ENCODE measurements around the gene ARHGAP4. TPM values are rescaled to one million over a fixed set of nuclear protein-coding genes. Genes with fewer than 3 reads are reported as not detected.

Gene ARHGAP4
- total and polyA plus RNA-seq, 2 experiments from 2014 or later, result 6.2 to 6.4 TPM

DNA sequence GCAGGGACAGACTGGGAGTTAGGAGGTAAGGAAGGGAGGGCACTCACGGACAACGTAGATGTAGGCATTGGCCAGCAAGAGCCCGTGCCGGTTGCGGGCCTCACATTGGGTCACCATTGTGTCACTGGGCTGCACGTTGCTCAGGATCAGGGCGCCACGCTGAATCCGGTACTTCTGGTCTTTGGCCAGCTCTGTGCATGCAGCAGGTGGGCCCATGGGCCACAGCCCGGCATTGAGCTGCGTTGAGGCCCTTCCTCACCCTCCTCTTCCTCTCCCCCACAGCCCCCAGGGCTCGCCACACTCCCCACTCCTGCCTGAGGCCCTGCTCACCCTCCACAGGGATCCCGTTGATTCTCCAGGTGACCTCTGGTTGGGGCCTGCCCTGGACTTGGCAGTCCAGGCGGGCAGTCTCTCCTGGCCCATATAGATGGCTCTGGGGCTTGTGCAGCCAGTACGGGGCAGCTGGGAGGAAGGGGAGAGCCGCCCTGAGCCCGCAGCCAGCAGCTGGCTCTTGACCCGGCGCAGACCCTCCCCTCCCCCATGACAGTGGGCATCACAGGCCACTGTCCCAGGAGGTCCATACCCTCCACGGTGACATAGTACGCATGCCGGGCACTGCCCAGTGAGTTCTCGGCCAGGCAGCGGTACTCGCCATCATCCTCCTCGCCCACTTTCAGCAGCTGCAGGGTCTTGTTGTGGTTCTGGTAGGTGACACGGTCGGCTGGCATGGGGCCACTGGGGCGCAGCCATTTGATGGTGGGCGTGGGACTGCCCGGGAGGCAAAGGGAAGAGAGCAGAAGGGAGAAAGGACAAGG is 56.4 kb downstream of the ARHGAP4 start:
- no peaks in the 10 kb centered on the region for H3K9me3 ChIP-seq (ENCODE audit: low read depth)
- H3K27me3 ChIP-seq, result no peaks in the 10 kb centered on the region
- WGBS (ENCODE audit: low lambda C conversion rate, missing lambda C conversion rate), result 91% methylated on average over 31 of the region's 31 CpGs
- H3K27ac ChIP-seq, result no peak overlapping the region
- no peaks in the 10 kb centered on the region for H3K9me2 ChIP-seq (replicated peaks; ENCODE audit: insufficient read depth)
- DNase-seq (ENCODE audit: low spot score), result no peak
- H4K20me1 ChIP-seq (ENCODE audit: insufficient read depth, poor library complexity, severe bottlenecking), result no peaks in the 10 kb centered on the region
- no peaks in the 10 kb centered on the region for H3K36me3 ChIP-seq (replicated peaks; ENCODE audit: insufficient read depth, low read depth)
- H3K4me2 ChIP-seq, result no peak overlapping the region
- H3K4me1 ChIP-seq (ENCODE audit: insufficient read depth), result no peaks in the 10 kb centered on the region
- TF ChIP-seq EZH2phosphoT487 (IDR thresholded peaks at IDR 0.05; ENCODE audit: low read depth, severe bottlenecking, unreplicated experiment) (no peak), EZH2 (IDR thresholded peaks at IDR 0.05; ENCODE audit: borderline replicate concordance) (no peak)
- TF ChIP-seq, protein P1, sequence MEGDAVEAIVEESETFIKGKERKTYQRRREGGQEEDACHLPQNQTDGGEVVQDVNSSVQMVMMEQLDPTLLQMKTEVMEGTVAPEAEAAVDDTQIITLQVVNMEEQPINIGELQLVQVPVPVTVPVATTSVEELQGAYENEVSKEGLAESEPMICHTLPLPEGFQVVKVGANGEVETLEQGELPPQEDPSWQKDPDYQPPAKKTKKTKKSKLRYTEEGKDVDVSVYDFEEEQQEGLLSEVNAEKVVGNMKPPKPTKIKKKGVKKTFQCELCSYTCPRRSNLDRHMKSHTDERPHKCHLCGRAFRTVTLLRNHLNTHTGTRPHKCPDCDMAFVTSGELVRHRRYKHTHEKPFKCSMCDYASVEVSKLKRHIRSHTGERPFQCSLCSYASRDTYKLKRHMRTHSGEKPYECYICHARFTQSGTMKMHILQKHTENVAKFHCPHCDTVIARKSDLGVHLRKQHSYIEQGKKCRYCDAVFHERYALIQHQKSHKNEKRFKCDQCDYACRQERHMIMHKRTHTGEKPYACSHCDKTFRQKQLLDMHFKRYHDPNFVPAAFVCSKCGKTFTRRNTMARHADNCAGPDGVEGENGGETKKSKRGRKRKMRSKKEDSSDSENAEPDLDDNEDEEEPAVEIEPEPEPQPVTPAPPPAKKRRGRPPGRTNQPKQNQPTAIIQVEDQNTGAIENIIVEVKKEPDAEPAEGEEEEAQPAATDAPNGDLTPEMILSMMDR (IDR thresholded peaks at IDR 0.05; ENCODE audit: poor library complexity), result no peak
- no peaks in the 10 kb centered on the region for H3K79me2 ChIP-seq
- H2AFZ ChIP-seq, result no peak overlapping the region
- no peak overlapping the region for H3K4me3 ChIP-seq

DNA sequence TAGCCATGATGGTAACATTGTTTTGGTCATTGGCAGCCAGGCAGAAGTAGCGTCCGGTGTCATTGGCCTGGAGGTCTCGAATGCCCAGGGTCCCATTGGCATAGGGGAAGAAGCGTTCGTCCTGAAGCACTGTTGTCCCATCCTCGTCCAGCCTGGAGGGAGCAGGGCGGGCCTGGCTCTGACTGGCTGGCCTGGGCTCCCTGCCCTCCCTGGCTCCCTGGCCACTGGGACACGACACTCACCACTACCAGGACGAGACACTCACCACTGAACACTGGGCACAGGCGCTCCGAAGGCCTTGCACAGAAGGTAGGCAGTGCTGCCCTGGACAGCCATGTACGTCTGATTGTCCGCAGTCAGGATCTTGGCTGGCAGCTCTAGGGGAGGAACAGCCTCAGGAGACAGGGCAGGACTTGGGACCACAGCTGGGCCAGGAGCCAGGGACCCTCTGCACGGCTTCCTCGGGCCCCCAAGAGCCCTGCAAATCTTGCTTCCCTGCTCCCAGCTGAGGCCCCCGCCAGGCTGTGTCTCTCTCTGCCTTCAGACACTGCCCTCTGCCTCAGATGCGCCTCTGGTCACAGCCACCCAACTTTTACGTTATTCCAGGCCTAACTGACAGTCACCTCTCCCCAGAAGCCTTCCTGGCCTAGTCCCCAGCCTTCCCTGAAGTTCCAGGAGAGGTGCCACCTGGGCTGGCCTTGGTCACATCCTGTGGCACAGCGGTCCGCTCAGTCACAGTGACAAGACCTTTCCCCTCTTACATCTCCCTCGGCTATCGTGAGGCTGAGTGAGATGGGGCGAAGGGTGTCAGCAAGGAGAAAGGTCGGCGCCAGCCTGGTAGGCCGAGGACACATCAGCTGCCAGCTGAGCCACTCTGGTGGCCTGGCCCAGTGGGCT is 57.2 kb downstream of the ARHGAP4 start:
- WGBS (ENCODE audit: low lambda C conversion rate, missing lambda C conversion rate), result 88% methylated on average over 26 of the region's 26 CpGs
- no peaks in the 10 kb centered on the region for H3K36me3 ChIP-seq (replicated peaks; ENCODE audit: insufficient read depth, low read depth)

DNA sequence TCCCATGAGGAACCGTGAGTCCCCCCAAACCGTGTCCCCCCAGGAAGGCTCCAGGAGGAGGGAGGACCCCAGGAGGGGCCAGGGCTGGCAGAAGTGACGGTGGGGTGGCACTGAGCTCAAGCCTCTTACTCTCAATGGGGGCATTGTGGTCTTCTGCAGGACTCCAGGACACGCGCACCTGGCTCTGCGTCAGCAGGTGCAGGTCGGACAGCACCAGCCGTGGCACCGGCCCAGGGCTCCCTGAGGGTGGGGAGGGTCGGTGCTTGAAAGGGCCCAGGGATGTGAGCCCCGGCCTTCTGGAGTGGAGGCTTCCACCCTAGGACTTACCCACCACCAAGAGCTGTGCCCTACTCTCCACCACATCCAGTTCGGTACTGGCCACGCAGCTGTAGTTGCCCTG is 58.4 kb downstream of the ARHGAP4 start:
- TF ChIP-seq EZH2 (IDR thresholded peaks at IDR 0.05; ENCODE audit: borderline replicate concordance) (no peak), EZH2phosphoT487 (IDR thresholded peaks at IDR 0.05; ENCODE audit: low read depth, severe bottlenecking, unreplicated experiment) (no peak)
- TF ChIP-seq, protein P1 (IDR thresholded peaks at IDR 0.05; ENCODE audit: poor library complexity), result no peak
- DNase-seq (ENCODE audit: low spot score), result no peak
- Histone ChIP-seq H3K79me2 (no peaks in the 10 kb centered on the region), H3K27me3 (no peaks in the 10 kb centered on the region), H3K4me3 (no peak overlapping the region), H3K9me3 (ENCODE audit: low read depth) (no peaks in the 10 kb centered on the region), H2AFZ (no peak overlapping the region), H3K9me2 (replicated peaks; ENCODE audit: insufficient read depth) (no peaks in the 10 kb centered on the region), H3K36me3 (replicated peaks; ENCODE audit: insufficient read depth, low read depth) (no peaks in the 10 kb centered on the region), H3K4me1 (ENCODE audit: insufficient read depth) (no peaks in the 10 kb centered on the region), H3K4me2 (no peak overlapping the region), H3K27ac (no peak overlapping the region), H4K20me1 (ENCODE audit: insufficient read depth, poor library complexity, severe bottlenecking) (no peaks in the 10 kb centered on the region)
- WGBS (ENCODE audit: low lambda C conversion rate, missing lambda C conversion rate), result 89% methylated on average over 11 of the region's 13 CpGs

More for the DNA sequence above, 57.2 kb downstream of the ARHGAP4 start:
- Histone ChIP-seq H3K4me1 (ENCODE audit: insufficient read depth) (no peaks in the 10 kb centered on the region), H2AFZ (no peak overlapping the region), H3K9me3 (ENCODE audit: low read depth) (no peaks in the 10 kb centered on the region), H3K4me3 (no peak overlapping the region), H3K9me2 (replicated peaks; ENCODE audit: insufficient read depth) (no peaks in the 10 kb centered on the region), H3K27me3 (no peaks in the 10 kb centered on the region), H4K20me1 (ENCODE audit: insufficient read depth, poor library complexity, severe bottlenecking) (no peaks in the 10 kb centered on the region), H3K4me2 (no peak overlapping the region), H3K79me2 (no peaks in the 10 kb centered on the region), H3K27ac (no peak overlapping the region)
- TF ChIP-seq, protein P1 (IDR thresholded peaks at IDR 0.05; ENCODE audit: poor library complexity), result no peak
- no peak for TF ChIP-seq EZH2 (IDR thresholded peaks at IDR 0.05; ENCODE audit: borderline replicate concordance)
- TF ChIP-seq EZH2phosphoT487 (IDR thresholded peaks at IDR 0.05; ENCODE audit: low read depth, severe bottlenecking, unreplicated experiment), result no peak
- no peak for DNase-seq (ENCODE audit: low spot score)
